Dedifferentiated amniotic fluid mesenchymal stem cell (primary cell): ENCODE results near the gene FBLN2.

ENCODE experiments used
- DNase-seq: peaks from one replicate; pipeline ENCODE4 v3.0.0-alpha.2; 2016; ENCODE audit errors: extremely low spot score

FBLN2 gene

GRCh38 chr3:13600950-13601691 is 52.2 kb downstream of the FBLN2 start:
- peak; percentile 58 for DNase-seq

DNA sequence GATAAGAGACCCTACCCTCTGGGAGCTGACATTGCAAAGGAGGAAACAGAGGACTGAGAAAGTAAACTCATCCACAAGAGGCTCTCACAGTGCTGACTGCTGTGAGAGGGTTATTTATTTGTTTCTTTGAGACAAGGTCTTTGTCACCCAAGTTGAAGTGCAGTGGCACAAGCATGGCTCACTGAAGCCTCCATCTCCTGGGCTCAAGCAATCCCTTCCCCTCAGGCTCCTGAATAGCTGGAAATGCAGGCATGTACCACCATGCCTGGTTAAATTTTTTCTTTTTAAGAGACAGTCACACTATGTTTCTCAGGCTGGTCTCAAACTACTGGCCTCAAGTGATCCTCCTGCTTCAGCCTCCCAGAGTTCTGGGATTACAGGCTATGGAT is 52.8 kb downstream of the FBLN2 start:
- DNase-seq, result no peak

- DNase-seq, result no peak
Measured at GRCh38 chr3:13605555-13605954, 56.6 kb downstream of the FBLN2 start.

DNA sequence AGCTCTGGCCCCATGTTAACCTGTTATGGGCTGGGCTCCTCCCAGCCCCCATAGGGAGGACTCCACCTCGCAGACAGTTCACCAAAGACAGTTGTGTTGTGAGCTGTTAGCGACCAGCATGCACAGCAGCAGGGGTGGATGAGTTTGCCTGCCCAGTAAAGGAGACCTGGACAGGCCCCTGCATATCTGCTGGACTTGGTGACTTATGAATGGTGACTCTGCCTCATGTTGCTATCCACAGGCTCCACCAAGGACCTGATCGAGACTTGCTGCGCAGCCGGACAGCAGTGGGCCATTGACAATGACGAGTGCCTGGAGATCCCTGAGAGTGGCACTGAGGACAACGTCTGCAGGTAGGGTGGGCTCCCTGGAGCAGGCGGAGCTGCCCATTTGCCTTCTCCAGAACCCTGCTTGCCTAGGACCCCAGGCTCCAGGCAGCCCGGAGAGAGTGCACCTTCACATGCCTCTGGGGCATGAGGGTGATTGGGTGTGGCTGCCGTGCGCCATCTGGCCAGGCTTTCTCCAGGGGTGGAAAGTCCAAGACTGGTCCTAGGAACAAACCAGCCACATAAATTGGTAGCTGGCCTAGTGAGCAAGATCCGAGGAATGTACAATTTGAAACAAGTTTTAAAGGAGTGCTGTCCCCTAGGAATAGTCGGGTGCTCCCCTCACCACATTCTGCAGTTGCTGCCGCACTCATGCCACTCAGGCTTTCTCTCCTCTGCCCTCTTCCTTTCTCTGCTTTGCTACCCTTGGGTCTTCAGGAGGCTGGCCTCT is 59.1 kb downstream of the FBLN2 start:
- DNase-seq, result no peak

GRCh38 chr3:13608969-13609725 is 60.2 kb downstream of the FBLN2 start:
- DNase-seq, result no peak

DNA sequence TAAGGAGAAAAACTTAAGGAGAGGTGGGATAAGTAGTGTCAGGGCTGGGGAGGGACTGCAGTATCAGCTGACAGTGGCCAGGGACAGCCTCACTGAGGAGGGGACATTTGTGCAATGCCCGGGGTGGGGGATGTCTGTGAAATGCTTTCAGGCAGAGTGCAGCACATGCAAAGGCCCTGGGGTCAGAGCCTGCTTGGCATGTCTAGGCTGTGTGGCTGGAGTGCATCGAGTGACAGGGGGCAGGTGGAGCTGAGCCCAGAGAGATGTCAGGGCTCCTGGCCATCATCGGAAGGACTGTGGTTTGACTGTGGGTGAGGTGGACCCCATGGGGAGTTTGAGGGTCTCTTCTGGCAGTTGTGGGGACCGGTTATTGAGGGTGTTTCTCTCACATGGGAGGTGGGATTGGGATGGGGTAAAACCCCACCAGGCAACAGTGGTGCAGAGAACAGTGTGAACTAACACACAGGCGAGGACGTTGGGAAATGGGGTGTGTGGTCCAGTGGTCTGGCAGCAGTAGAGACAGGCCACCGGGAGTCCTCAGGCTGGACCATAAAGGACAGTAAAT is 61.2 kb downstream of the FBLN2 start:
- no peak for DNase-seq

GRCh38 chr3:13611221-13611620 is 62.3 kb downstream of the FBLN2 start:
- DNase-seq, result no peak

DNA sequence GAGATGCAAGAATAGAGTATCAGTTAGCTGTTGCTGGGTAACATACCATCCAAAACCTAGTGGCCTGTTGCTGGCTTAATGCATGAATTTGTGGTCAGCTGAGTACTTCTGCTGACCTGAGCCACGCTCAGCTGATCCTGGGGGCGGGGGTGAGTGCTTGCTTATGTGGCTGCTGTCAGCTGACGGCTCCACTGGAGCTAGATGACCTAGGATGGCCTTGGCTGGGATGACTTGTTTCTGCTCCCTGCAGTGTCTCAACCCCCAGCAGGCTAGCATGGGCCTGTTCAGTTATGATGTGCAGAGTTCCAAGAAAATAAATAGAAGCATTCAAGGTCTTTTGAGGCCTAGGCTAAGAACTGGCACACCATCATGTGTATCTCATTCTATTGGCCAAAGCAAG is 63.9 kb downstream of the FBLN2 start:
- DNase-seq, result no peak

DNA sequence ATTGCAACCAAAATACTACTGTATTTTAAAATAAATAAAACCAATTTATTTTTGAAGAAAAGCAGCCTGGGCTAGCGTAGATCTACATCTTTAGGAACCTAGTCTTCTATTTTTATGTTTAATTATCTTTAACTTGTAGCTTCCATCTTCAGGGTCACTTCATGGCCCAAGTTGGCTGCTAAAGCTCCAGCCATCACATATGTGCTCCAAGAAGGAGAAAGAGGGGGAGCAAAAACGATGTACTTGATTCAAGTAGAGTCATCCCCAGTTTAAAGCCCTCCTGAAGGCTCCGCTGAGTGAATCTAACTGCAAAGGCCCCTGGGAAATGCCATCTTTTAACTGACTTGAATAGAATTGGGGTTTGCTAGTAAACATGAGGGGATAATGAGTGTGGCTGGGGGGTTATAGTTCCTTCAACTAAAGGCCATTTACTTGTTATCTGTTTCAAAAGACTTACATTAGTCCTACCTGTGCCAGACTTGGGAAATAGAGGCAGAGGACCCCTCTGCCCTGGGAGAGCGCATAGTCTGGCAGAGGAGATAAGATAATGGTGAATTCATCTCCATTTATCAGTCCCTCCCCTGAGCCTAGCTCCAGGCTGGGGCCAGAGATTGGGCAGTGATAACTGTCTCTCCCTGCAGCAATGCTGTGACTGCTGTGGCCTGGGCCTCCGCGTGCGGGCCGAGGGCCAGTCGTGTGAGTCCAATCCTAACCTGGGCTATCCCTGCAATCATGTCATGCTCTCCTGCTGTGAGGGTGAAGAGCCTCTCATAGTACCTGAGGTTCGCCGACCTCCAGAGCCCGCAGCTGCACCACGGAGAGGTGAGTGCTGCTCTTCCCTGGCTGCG is 64.6 kb downstream of the FBLN2 start:
- no peak for DNase-seq

GRCh38 chr3:13614607-13615006 is 65.7 kb downstream of the FBLN2 start:
- no peak for DNase-seq

- no peak for DNase-seq
Measured at GRCh38 chr3:13615019-13615528, 66.1 kb downstream of the FBLN2 start.

DNA sequence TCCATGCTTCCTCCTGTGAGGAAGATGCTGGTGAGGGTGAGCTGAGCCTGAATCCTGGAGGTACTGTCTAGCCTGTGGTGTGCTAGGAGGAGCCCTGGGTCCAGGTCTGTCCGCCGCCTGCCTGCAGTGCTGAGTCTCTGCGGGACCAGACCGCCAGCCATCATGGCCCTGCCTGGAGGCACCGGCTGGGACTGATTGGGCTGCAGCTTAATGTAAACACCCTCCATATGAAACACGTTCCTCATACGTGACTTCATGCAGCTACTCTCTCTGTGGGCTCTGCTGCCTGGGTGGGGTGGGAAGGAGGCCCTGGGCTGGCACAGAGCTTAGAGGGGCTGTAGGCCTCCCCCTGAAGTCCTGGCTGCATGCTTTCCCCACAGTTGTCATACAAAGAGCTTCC is 67.4 kb downstream of the FBLN2 start:
- no peak for DNase-seq

- DNase-seq, result no peak
Measured at GRCh38 chr3:13617097-13617738, 68.3 kb downstream of the FBLN2 start.

- no peak for DNase-seq
Measured at GRCh38 chr3:13617981-13618380, 69.1 kb downstream of the FBLN2 start.

- DNase-seq, result no peak
Measured at GRCh38 chr3:13618836-13619235, 69.9 kb downstream of the FBLN2 start.

DNA sequence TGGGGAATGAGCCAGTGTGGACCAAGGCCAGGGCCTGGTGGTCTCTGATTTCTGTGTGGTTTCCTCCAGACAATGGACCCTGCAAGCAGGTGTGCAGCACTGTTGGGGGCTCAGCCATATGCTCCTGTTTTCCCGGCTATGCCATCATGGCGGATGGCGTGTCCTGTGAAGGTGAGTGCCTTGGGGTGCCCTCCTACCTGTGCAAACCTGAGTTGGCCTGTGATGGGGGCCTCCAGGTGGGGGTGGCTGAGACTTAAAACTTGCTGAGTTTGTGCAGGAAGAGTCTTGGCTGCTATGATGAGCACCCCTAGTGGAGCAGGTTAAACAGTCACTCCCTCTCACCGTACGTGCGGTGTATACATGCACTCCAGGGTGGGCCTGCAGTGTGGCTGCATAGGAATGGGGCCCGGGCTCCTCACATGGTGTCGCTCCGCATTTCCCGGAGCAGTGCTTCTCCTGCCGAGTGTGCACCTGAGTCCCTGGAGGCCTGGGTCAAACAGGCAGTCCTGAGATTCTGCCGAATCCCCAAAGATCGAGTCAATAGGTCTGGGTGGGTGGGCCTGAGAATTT is 70.8 kb downstream of the FBLN2 start:
- DNase-seq, result no peak

GRCh38 chr3:13620281-13620680 is 71.4 kb downstream of the FBLN2 start:
- no peak for DNase-seq

DNA sequence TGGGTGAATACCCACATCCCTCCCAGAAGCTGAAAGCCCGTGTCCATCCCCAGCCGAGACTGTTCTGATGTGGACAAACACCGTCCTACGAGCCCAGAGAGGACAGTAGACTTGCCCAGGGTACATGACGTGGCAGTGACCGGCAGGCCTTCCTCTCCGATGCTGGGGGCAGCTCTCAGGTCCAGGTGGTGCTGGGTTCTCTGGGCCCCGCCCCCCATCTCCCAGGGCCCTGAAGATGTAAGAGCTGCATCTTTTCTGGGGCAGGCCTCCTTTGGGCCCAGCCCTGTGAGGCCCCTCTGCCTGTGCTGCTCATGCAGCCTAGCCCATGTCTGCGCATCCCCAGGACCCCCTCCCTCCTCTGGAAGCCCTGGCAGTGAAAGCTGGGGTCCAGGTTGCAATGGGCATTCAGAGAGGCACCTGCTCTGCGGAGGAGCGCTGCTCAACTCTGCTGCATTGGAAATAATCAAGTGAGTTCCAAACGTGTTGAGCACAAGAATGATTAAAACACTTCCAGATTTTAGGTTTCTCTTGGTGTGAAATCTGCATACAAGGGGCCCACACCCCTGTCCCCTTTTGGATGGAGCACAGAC is 71.9 kb downstream of the FBLN2 start:
- DNase-seq, result no peak

GRCh38 chr3:13621381-13622221 is 72.7 kb downstream of the FBLN2 start:
- no peak for DNase-seq
